Upper lobe of left lung (tissue), 6 donors: Measurements from ENCODE around the gene POLE4. TPM values are rescaled to one million over a fixed set of nuclear protein-coding genes. Genes with fewer than 3 reads are reported as not detected.

Source experiments
- ATAC-seq, 2 donors: fragments of 200-7000 bp; cut with Tn5 transposase; one replicate each; pipeline ENCODE4 v1.9.1; 2022; ENCODE audit warnings: mild to moderate bottlenecking in 2 of 2, moderate library complexity in 2 of 2; ENCODE audit not compliant: low FRiP score in 2 of 2
- DNase-seq, 2 donors: peaks; one replicate each; pipeline ENCODE4 v3.0.0-alpha.2; 2019 to 2020
- H3K27ac ChIP-seq, 4 donors: fragments of 200-600 bp; sonication (generic); one replicate each; pipeline ENCODE4 v1.5.1; 2016 to 2019
- H3K27me3 ChIP-seq, 4 donors: fragments of 200-600 bp; sonication (generic); one replicate each; pipeline ENCODE4 v1.5.1; 2017 to 2019
- H3K36me3 ChIP-seq, 4 donors: fragments of 200-600 bp; sonication (generic); one replicate each; pipeline ENCODE4 v1.5.1; 2016 to 2019
- H3K4me1 ChIP-seq, 4 donors: fragments of 200-600 bp; sonication (generic); one replicate each; pipeline ENCODE4 v1.5.1; 2018 to 2019
- H3K4me3 ChIP-seq, 4 donors: fragments of 200-600 bp; sonication (generic); one replicate each; pipeline ENCODE4 v1.5.1; 2017 to 2019; ENCODE audit warnings: mild to moderate bottlenecking in 2 of 4, moderate library complexity in 1 of 4
- H3K9me3 ChIP-seq, 4 donors: fragments of 200-600 bp; sonication (generic); one replicate each; pipeline ENCODE4 v1.5.1; 2018 to 2019
- CTCF ChIP-seq, 6 experiments: fragments of 450-650 bp in 4 of 6; fragments of 200-600 bp in 2 of 6; sonication (generic) in 2 of 6; IDR thresholded peaks; one replicate each; pipeline ENCODE4 v1.5.1; 2016 to 2019; ENCODE audit warnings: antibody characterized with exemption in 6 of 6
- EP300 ChIP-seq, 4 donors: sonication (generic); formaldehyde crosslinking; IDR thresholded peaks; one replicate each; pipeline ENCODE4 v1.5.1; 2017; ENCODE audit warnings: antibody characterized with exemption in 4 of 4, control low read depth in 2 of 4
- POLR2A ChIP-seq, 4 donors: fragments of 450-650 bp; IDR thresholded peaks; one replicate each; pipeline ENCODE4 v1.5.1; 2016 to 2017; ENCODE audit warnings: antibody characterized with exemption in 4 of 4, mild to moderate bottlenecking in 2 of 4
- POLR2AphosphoS5 ChIP-seq, 2 donors: sonication (generic); formaldehyde crosslinking; IDR thresholded peaks; one replicate each; pipeline ENCODE4 v1.5.1; 2017; ENCODE audit warnings: antibody characterized with exemption in 2 of 2
- WGBS, 2 donors: methylation state at CpG; one replicate each; pipeline ENCODE4 v1.1.5; 2017 to 2018; 5-methylcytosine and 5-hydroxymethylcytosine counted together
- total RNA-seq, 6 donors: library from RNA; depleted of rRNA in 4 of 6; stranded (reverse); fragments of >200 nt in 4 of 6; gene quantifications; one replicate each; pipeline versions ENCODE4 v1.1.0 to v1.2.1, GENCODE V29; 2016 to 2021
- donor health status: DM: no; HTN: no; CAD: no; lungs with moderate emphysema.
- donor health status: DM: no; HTN: yes; CAD: no; lungs with severe emphysema.

The POLE4 gene
- total RNA-seq, 6 donors from 2014 or later, result 26.6 to 79.3 (median 34.0) TPM

GRCh38 chr2:74942263-74942662 lies 16.2 kb upstream of the POLE4 start:
- ATAC-seq, result no peak

GRCh38 chr2:74944987-74945787 lies 13.3 kb upstream of the POLE4 start:
- 90 to 93% methylated on average over 4 of the region's 4 CpGs for WGBS, 2 donors
- Histone ChIP-seq H3K36me3 (no peaks in the 10 kb centered on the region), H3K9me3 (no peaks in the 10 kb centered on the region), H3K27ac (no peak overlapping the region), H3K4me3 (no peak overlapping the region), H3K27me3 (no peaks in the 10 kb centered on the region), H3K4me1 (no peaks in the 10 kb centered on the region)
- ATAC-seq (no peak), DNase-seq (no peak)
- TF ChIP-seq EP300 (IDR thresholded peaks at IDR 0.05) (no peak), POLR2A (IDR thresholded peaks at IDR 0.05) (no peak), CTCF (IDR thresholded peaks at IDR 0.05) (no peak), POLR2AphosphoS5 (IDR thresholded peaks at IDR 0.05) (no peak)

More at GRCh38 chr2:74942263-74942662, 16.2 kb upstream of the POLE4 start:
- no peak for TF ChIP-seq CTCF (IDR thresholded peaks at IDR 0.05)
- no peak for TF ChIP-seq POLR2AphosphoS5 (IDR thresholded peaks at IDR 0.05)
- no peak for TF ChIP-seq EP300 (IDR thresholded peaks at IDR 0.05)
- TF ChIP-seq POLR2A (IDR thresholded peaks at IDR 0.05), result no peak
- H3K36me3 ChIP-seq, result no peaks in the 10 kb centered on the region
- H3K27ac ChIP-seq, result no peak overlapping the region
- H3K27me3 ChIP-seq, result no peaks in the 10 kb centered on the region
- whole genome bisulfite sequencing, 2 donors, result 79 to 83% methylated on average over 5 of the region's 5 CpGs
- H3K4me3 ChIP-seq, result no peak overlapping the region
- no peaks in the 10 kb centered on the region for H3K9me3 ChIP-seq
- no peak for DNase-seq
- H3K4me1 ChIP-seq, result no peaks in the 10 kb centered on the region

- no peaks in the 10 kb centered on the region for H3K9me3 ChIP-seq
- H3K27ac ChIP-seq, result no peak overlapping the region
- 52 to 57% methylated on average over 1 of the region's 1 CpG for WGBS, 2 donors
- H3K4me1 ChIP-seq, result no peaks in the 10 kb centered on the region
- DNase-seq, result no peak
- no peaks in the 10 kb centered on the region for H3K36me3 ChIP-seq
- no peak for ATAC-seq
- no peak overlapping the region for H3K4me3 ChIP-seq
- H3K27me3 ChIP-seq, result no peaks in the 10 kb centered on the region
- no peak for TF ChIP-seq EP300 (IDR thresholded peaks at IDR 0.05)
- TF ChIP-seq POLR2A (IDR thresholded peaks at IDR 0.05), result no peak
- no peak for TF ChIP-seq CTCF (IDR thresholded peaks at IDR 0.05)
- no peak for TF ChIP-seq POLR2AphosphoS5 (IDR thresholded peaks at IDR 0.05)
Observed at GRCh38 chr2:74945788-74946331, 12.6 kb upstream of the POLE4 start.

GRCh38 chr2:74947703-74948102 lies 10.7 kb upstream of the POLE4 start:
- ATAC-seq (no peak), DNase-seq (no peak)
- H3K36me3 ChIP-seq, result no peaks in the 10 kb centered on the region
- H3K4me1 ChIP-seq, result no peaks in the 10 kb centered on the region
- no peaks in the 10 kb centered on the region for H3K27me3 ChIP-seq
- no peak overlapping the region for H3K27ac ChIP-seq
- no peak overlapping the region for H3K4me3 ChIP-seq
- no peaks in the 10 kb centered on the region for H3K9me3 ChIP-seq
- TF ChIP-seq CTCF (IDR thresholded peaks at IDR 0.05) (no peak), POLR2A (IDR thresholded peaks at IDR 0.05) (no peak), POLR2AphosphoS5 (IDR thresholded peaks at IDR 0.05) (no peak), EP300 (IDR thresholded peaks at IDR 0.05) (no peak)
- WGBS, 2 donors, result 94 to 100% methylated on average over 2 to 4 of the region's 4 CpGs
